Measurements from ENCODE around the gene SPATA9. TPM values are rescaled to one million over a fixed set of nuclear protein-coding genes. Genes with fewer than 3 reads are reported as not detected.

Gene SPATA9
- total and polyA plus RNA-seq, 2 of the 8 experiments (the other 6 are each of a cell fraction or from before 2014, with no cell fraction given), result not detected

GRCh38 chr5:95704150-95704549 lies 21.4 kb upstream of the SPATA9 start (continued):
- TF ChIP-seq CHD7 (IDR thresholded peaks at IDR 0.05; ENCODE audit: insufficient replicate concordance, low read length) (no peak), RBBP5 (IDR thresholded peaks at IDR 0.05; ENCODE audit: borderline replicate concordance, low read depth, low read length) (no peak), TEAD4 (IDR thresholded peaks at IDR 0.05; ENCODE audit: low read depth, low read length) (no peak), CTBP2 (IDR thresholded peaks at IDR 0.05; ENCODE audit: borderline replicate concordance, insufficient read depth, insufficient read length, low read length) (no peak)
